Neuronal stem cell (in vitro differentiated cells): ENCODE data around the gene GRM8.

Source experiments
- DNase-seq: peaks from one replicate; pipeline ENCODE4 v3.0.0-alpha.2; 2013; ENCODE audit warnings: low spot score
- H2AFZ ChIP-seq: one replicate; pipeline ENCODE4 v1.6.1; 2013; ENCODE audit warnings: mild to moderate bottlenecking, low read length, inconsistent platforms
- H2AK5ac ChIP-seq: 2 replicates; pipeline ENCODE4 v1.6.1; 2013; ENCODE audit warnings: low read depth, mild to moderate bottlenecking, inconsistent platforms, low read length, moderate library complexity, mixed read lengths
- H2BK120ac ChIP-seq: 2 replicates; pipeline ENCODE4 v1.6.1; 2013; ENCODE audit warnings: low read depth, mild to moderate bottlenecking, inconsistent platforms, low read length, moderate library complexity, mixed read lengths
- H2BK12ac ChIP-seq: one replicate; pipeline ENCODE4 v1.6.1; 2013; ENCODE audit warnings: low read length, inconsistent platforms
- H2BK15ac ChIP-seq: 2 replicates; pipeline ENCODE4 v1.6.1; 2013; ENCODE audit warnings: mild to moderate bottlenecking, low read length, inconsistent platforms, mixed read lengths
- H2BK5ac ChIP-seq: one replicate; pipeline ENCODE4 v1.6.1; 2013; ENCODE audit warnings: inconsistent platforms, mild to moderate bottlenecking, low read length, moderate library complexity
- H3K14ac ChIP-seq: one replicate; pipeline ENCODE4 v1.6.1; 2013; ENCODE audit warnings: low read length, inconsistent platforms
- H3K18ac ChIP-seq: 2 replicates; pipeline ENCODE4 v1.6.1; 2013; ENCODE audit warnings: low read length, inconsistent platforms
- H3K23ac ChIP-seq: 2 replicates; pipeline ENCODE4 v1.6.1; 2013; ENCODE audit warnings: low read depth, mild to moderate bottlenecking, mixed read lengths, low read length, inconsistent platforms; ENCODE audit not compliant: poor library complexity
- H3K27ac ChIP-seq: replicated peaks from 3 replicates; pipeline ENCODE4 v1.5.1; 2013; ENCODE audit warnings: low read length, inconsistent platforms
- H3K27me3 ChIP-seq, 3 experiments: 2 replicates each; pipeline ENCODE4 v1.6.1; 2013; ENCODE audit warnings: low read length in 3 of 3, mild to moderate bottlenecking in 2 of 3, inconsistent platforms in 1 of 3, low read depth in 1 of 3, mixed read lengths in 1 of 3, moderate library complexity in 1 of 3; ENCODE audit not compliant: control insufficient read depth in 3 of 3, insufficient read depth in 3 of 3
- H3K36me3 ChIP-seq, 2 donors: replicated peaks in 1 of 2; 2 replicates each; pipeline ENCODE4 v1.6.1; 2013; ENCODE audit warnings: low read length in 2 of 2; ENCODE audit not compliant: control insufficient read depth in 2 of 2, insufficient read depth in 2 of 2
- H3K4ac ChIP-seq: 2 replicates; pipeline ENCODE4 v1.6.1; 2013; ENCODE audit warnings: inconsistent platforms, mild to moderate bottlenecking, low read length, moderate library complexity
- H3K4me1 ChIP-seq, 2 donors: 1 replicate in 1 of 2; 2 replicates in 1 of 2; pipeline ENCODE4 v1.6.1; 2013; ENCODE audit warnings: low read length in 2 of 2, low read depth in 1 of 2; ENCODE audit not compliant: control insufficient read depth in 2 of 2, insufficient read depth in 1 of 2
- H3K4me2 ChIP-seq: one replicate; pipeline ENCODE4 v1.6.1; 2013; ENCODE audit warnings: mild to moderate bottlenecking, low read length, inconsistent platforms; ENCODE audit not compliant: insufficient read depth, poor library complexity, severe bottlenecking
- H3K4me3 ChIP-seq, 2 donors: 2 replicates each; pipeline ENCODE4 v1.5.1; 2013; ENCODE audit warnings: low read length in 2 of 2, mild to moderate bottlenecking in 2 of 2, inconsistent platforms in 1 of 2, moderate library complexity in 1 of 2
- H3K79me1 ChIP-seq: one replicate; pipeline ENCODE4 v1.6.1; 2013; ENCODE audit warnings: low read depth, mild to moderate bottlenecking, inconsistent platforms, low read length, moderate library complexity
- H3K9ac ChIP-seq: one replicate; pipeline ENCODE4 v1.6.1; 2013; ENCODE audit warnings: mild to moderate bottlenecking, low read depth, low read length, inconsistent platforms; ENCODE audit not compliant: poor library complexity
- H3K9me3 ChIP-seq, 2 donors: replicated peaks in 1 of 2; 2 replicates each; pipeline versions ENCODE3 to v1.6.1; 2013; ENCODE audit warnings: low read length in 2 of 2, mild to moderate bottlenecking in 2 of 2, inconsistent platforms in 1 of 2, low read depth in 1 of 2, mixed read lengths in 1 of 2, moderate library complexity in 1 of 2; ENCODE audit not compliant: control insufficient read depth in 2 of 2, insufficient read depth in 1 of 2
- H4K8ac ChIP-seq: one replicate; pipeline ENCODE4 v1.6.1; 2013; ENCODE audit warnings: low read depth, mild to moderate bottlenecking, inconsistent platforms, low read length, moderate library complexity
- H4K91ac ChIP-seq: one replicate; pipeline ENCODE4 v1.6.1; 2013; ENCODE audit warnings: low read length, low read depth, mild to moderate bottlenecking, inconsistent platforms; ENCODE audit not compliant: poor library complexity
- WGBS, 2 donors: extraction: QIAGEN DNeasy Blood & Tissue Kit; methylation state at CpG; one replicate each; pipeline ENCODE4 v1.1.7; 2013; ENCODE audit warnings: missing lambda C conversion rate in 2 of 2, mixed read lengths in 1 of 2; ENCODE audit not compliant: insufficient read length in 2 of 2, insufficient replicate concordance in 1 of 2; ENCODE audit errors: extremely low coverage in 2 of 2; 5-methylcytosine and 5-hydroxymethylcytosine counted together

GRM8 gene

GRCh38 chr7:126411032-126411820 is 841.5 kb downstream of the GRM8 start:
- Histone ChIP-seq H3K4ac (no peak overlapping the region), H3K14ac (no peak overlapping the region), H3K9me3 (no peaks in the 10 kb centered on the region), H3K4me3 (no peak overlapping the region), H3K4me1 (no peaks in the 10 kb centered on the region), H3K4me2 (no peak overlapping the region), H3K9ac (no peak overlapping the region), H2BK120ac (no peak overlapping the region), H3K36me3 (no peaks in the 10 kb centered on the region), H2BK12ac (no peak overlapping the region), H3K23ac (no peak overlapping the region), H3K27ac (no peak overlapping the region), H4K91ac (no peak overlapping the region), H3K18ac (no peak overlapping the region), H2BK15ac (no peak overlapping the region), H3K27me3 (no peaks in the 10 kb centered on the region), H4K8ac (no peak overlapping the region), H2AK5ac (no peak overlapping the region), H3K79me1 (no peaks in the 10 kb centered on the region), H2BK5ac (no peak overlapping the region), H2AFZ (no peak overlapping the region)
- no CpG with 5 or more reads among the region's 3 CpGs for WGBS, 2 donors
- DNase-seq, result no peak

- H3K4ac ChIP-seq, result no peak overlapping the region
- H3K9ac ChIP-seq, result no peak overlapping the region
- no peak overlapping the region for H3K23ac ChIP-seq
- H3K14ac ChIP-seq, result no peak overlapping the region
- H4K91ac ChIP-seq, result no peak overlapping the region
- H3K4me1 ChIP-seq, result no peaks in the 10 kb centered on the region
- H3K79me1 ChIP-seq, result no peaks in the 10 kb centered on the region
- no peak overlapping the region for H4K8ac ChIP-seq
- H3K9me3 ChIP-seq, result no peaks in the 10 kb centered on the region
- DNase-seq, result no peak
- H3K27ac ChIP-seq, result no peak overlapping the region
- no peak overlapping the region for H3K18ac ChIP-seq
- no peak overlapping the region for H2BK15ac ChIP-seq
- no peaks in the 10 kb centered on the region for H3K27me3 ChIP-seq
- no peak overlapping the region for H2BK5ac ChIP-seq
- no peak overlapping the region for H3K4me3 ChIP-seq
- no peak overlapping the region for H2BK120ac ChIP-seq
- no peak overlapping the region for H2BK12ac ChIP-seq
- H2AK5ac ChIP-seq, result no peak overlapping the region
- no peak overlapping the region for H3K4me2 ChIP-seq
- H2AFZ ChIP-seq, result no peak overlapping the region
- no CpG with 5 or more reads among the region's 1 CpG for WGBS, 2 donors
- no peaks in the 10 kb centered on the region for H3K36me3 ChIP-seq
Observed at GRCh38 chr7:126403040-126403439, 849.7 kb downstream of the GRM8 start.

GRCh38 chr7:126401918-126402317 is 850.8 kb downstream of the GRM8 start:
- no peak overlapping the region for H2AFZ ChIP-seq
- H3K14ac ChIP-seq, result no peak overlapping the region
- H4K91ac ChIP-seq, result no peak overlapping the region
- H2AK5ac ChIP-seq, result no peak overlapping the region
- H3K4ac ChIP-seq, result no peak overlapping the region
- no peak overlapping the region for H4K8ac ChIP-seq
- H3K4me3 ChIP-seq, result no peak overlapping the region
- no peak overlapping the region for H3K27ac ChIP-seq
- no peaks in the 10 kb centered on the region for H3K9me3 ChIP-seq
- H3K4me1 ChIP-seq, result no peaks in the 10 kb centered on the region
- no peak overlapping the region for H2BK5ac ChIP-seq
- no peak for DNase-seq
- H3K79me1 ChIP-seq, result no peaks in the 10 kb centered on the region
- no peak overlapping the region for H2BK15ac ChIP-seq
- no peak overlapping the region for H3K18ac ChIP-seq
- no peak overlapping the region for H3K9ac ChIP-seq
- no peak overlapping the region for H2BK12ac ChIP-seq
- no peaks in the 10 kb centered on the region for H3K36me3 ChIP-seq
- no peaks in the 10 kb centered on the region for H3K27me3 ChIP-seq
- no peak overlapping the region for H2BK120ac ChIP-seq
- H3K23ac ChIP-seq, result no peak overlapping the region
- no peak overlapping the region for H3K4me2 ChIP-seq

GRCh38 chr7:126398851-126399529 is 853.8 kb downstream of the GRM8 start:
- H3K18ac ChIP-seq, result no peak overlapping the region
- no peak overlapping the region for H2BK15ac ChIP-seq
- H3K14ac ChIP-seq, result no peak overlapping the region
- H2BK5ac ChIP-seq, result no peak overlapping the region
- no peak overlapping the region for H4K91ac ChIP-seq
- no peak overlapping the region for H2BK12ac ChIP-seq
- no CpG with 5 or more reads among the region's 3 CpGs for WGBS, 2 donors
- H3K4ac ChIP-seq, result no peak overlapping the region
- H3K27me3 ChIP-seq, result no peaks in the 10 kb centered on the region
- H3K4me3 ChIP-seq, result no peak overlapping the region
- no peaks in the 10 kb centered on the region for H3K36me3 ChIP-seq
- no peak overlapping the region for H3K4me2 ChIP-seq
- no peak overlapping the region for H2AFZ ChIP-seq
- H2AK5ac ChIP-seq, result no peak overlapping the region
- no peaks in the 10 kb centered on the region for H3K79me1 ChIP-seq
- no peaks in the 10 kb centered on the region for H3K4me1 ChIP-seq
- no peak overlapping the region for H2BK120ac ChIP-seq
- no peak overlapping the region for H3K9ac ChIP-seq
- DNase-seq, result no peak
- H4K8ac ChIP-seq, result no peak overlapping the region
- H3K9me3 ChIP-seq, result no peaks in the 10 kb centered on the region
- H3K23ac ChIP-seq, result no peak overlapping the region
- H3K27ac ChIP-seq, result no peak overlapping the region
